GM23338 (cell line): ENCODE data around the gene RNF183. TPM values are rescaled to one million over a fixed set of nuclear protein-coding genes. Genes with fewer than 3 reads are reported as not detected.
"Not testable (repeated sequence)": the region's sequence is repeated elsewhere in the genome, so short reads cannot be mapped to it uniquely, and the experiment has no call there.

Source experiments
- ATAC-seq: fragments of 200-7000 bp; cut with Tn5 transposase; 3 replicates; pipeline ENCODE4 v1.9.1; 2020
- DNase-seq: peaks from one replicate; pipeline ENCODE4 v3.0.0-alpha.2; 2015; ENCODE audit warnings: low spot score
- H2AFZ ChIP-seq: fragments of 200-600 bp; sonication (generic); 2 replicates; pipeline ENCODE4 v1.8.0; 2016; ENCODE audit warnings: antibody characterized with exemption, mild to moderate bottlenecking, moderate library complexity
- H3F3A ChIP-seq: fragments of 200-600 bp; sonication (generic); replicated peaks from 2 replicates; pipeline ENCODE4 v1.8.0; 2017; ENCODE audit warnings: antibody characterized with exemption, mixed run types, low read depth
- H3K27ac ChIP-seq: fragments of 200-600 bp; sonication (generic); 2 replicates; pipeline ENCODE4 v1.6.1; 2016; ENCODE audit warnings: low read depth
- H3K27me3 ChIP-seq: fragments of 200-600 bp; sonication (generic); 2 replicates; pipeline ENCODE4 v1.8.0; 2016; ENCODE audit warnings: mild to moderate bottlenecking, mixed run types, moderate library complexity; ENCODE audit not compliant: insufficient read depth
- H3K36me3 ChIP-seq: fragments of 200-600 bp; sonication (generic); 2 replicates; pipeline ENCODE4 v1.8.0; 2016; ENCODE audit warnings: mild to moderate bottlenecking; ENCODE audit not compliant: insufficient read depth
- H3K4me1 ChIP-seq: fragments of 200-600 bp; sonication (generic); 2 replicates; pipeline ENCODE4 v1.8.0; 2016; ENCODE audit warnings: mild to moderate bottlenecking, moderate library complexity; ENCODE audit not compliant: insufficient read depth
- H3K4me2 ChIP-seq: fragments of 200-600 bp; sonication (generic); 2 replicates; pipeline ENCODE4 v1.7.1; 2017; ENCODE audit warnings: mixed run types
- H3K4me3 ChIP-seq: fragments of 200-600 bp; sonication (generic); 2 replicates; pipeline ENCODE4 v1.6.1; 2016; ENCODE audit warnings: mixed run types
- H3K79me2 ChIP-seq: fragments of 200-600 bp; sonication (generic); replicated peaks from 2 replicates; pipeline ENCODE4 v1.8.0; 2017; ENCODE audit warnings: mild to moderate bottlenecking; ENCODE audit not compliant: insufficient read depth
- H3K9me2 ChIP-seq: fragments of 200-600 bp; sonication (generic); 2 replicates; pipeline ENCODE4 v1.8.0; 2017; ENCODE audit not compliant: insufficient read depth
- H4K20me1 ChIP-seq: fragments of 200-600 bp; sonication (generic); replicated peaks from 2 replicates; pipeline ENCODE4 v1.8.0; 2017; ENCODE audit warnings: mild to moderate bottlenecking; ENCODE audit not compliant: insufficient read depth
- H3K27ac Mint-ChIP-seq: 2 replicates; pipeline ENCODE4 v1.8.0; 2020; ENCODE audit warnings: inconsistent platforms, mild to moderate bottlenecking, moderate library complexity, mixed read lengths
- H3K27me3 Mint-ChIP-seq: 3 replicates; pipeline ENCODE4 v1.8.0; 2022; ENCODE audit warnings: low read depth, mild to moderate bottlenecking, moderate library complexity, mixed read lengths, inconsistent platforms; ENCODE audit not compliant: insufficient read depth, poor library complexity
- H3K36me3 Mint-ChIP-seq: 3 replicates; pipeline ENCODE4 v1.8.0; 2021; ENCODE audit warnings: low read depth, mild to moderate bottlenecking, inconsistent platforms, moderate library complexity, mixed read lengths
- H3K4me1 Mint-ChIP-seq: 3 replicates; pipeline ENCODE4 v1.8.0; 2020; ENCODE audit warnings: mild to moderate bottlenecking, inconsistent platforms, mixed read lengths
- H3K4me3 Mint-ChIP-seq: 3 replicates; pipeline ENCODE4 v1.8.0; 2021; ENCODE audit warnings: moderate library complexity, mild to moderate bottlenecking, inconsistent platforms, mixed read lengths
- H3K9me3 Mint-ChIP-seq: 3 replicates; pipeline ENCODE4 v1.8.0; 2020; ENCODE audit warnings: moderate library complexity, mild to moderate bottlenecking, inconsistent platforms, mixed read lengths
- EZH2 ChIP-seq: fragments of 200-600 bp; sonication (generic); IDR thresholded peaks from one replicate; pipeline ENCODE4 v1.8.0; 2017; ENCODE audit warnings: antibody characterized with exemption, mild to moderate bottlenecking, low read depth; ENCODE audit not compliant: unreplicated experiment
- EZH2phosphoT487 ChIP-seq: fragments of 200-600 bp; sonication (generic); IDR thresholded peaks from one replicate; pipeline ENCODE4 v1.8.1; 2018; ENCODE audit warnings: antibody characterized with exemption; ENCODE audit not compliant: unreplicated experiment
- JUNB ChIP-seq: IDR thresholded peaks from one replicate; pipeline ENCODE4 v1.6.1; 2016; ENCODE audit warnings: antibody characterized with exemption; ENCODE audit not compliant: unreplicated experiment
- NANOG ChIP-seq: IDR thresholded peaks from 2 replicates; pipeline ENCODE4 v1.6.1; 2016; ENCODE audit warnings: antibody characterized with exemption, borderline replicate concordance
- POLR2AphosphoS5 ChIP-seq: IDR thresholded peaks from 2 replicates; pipeline ENCODE4 v1.6.1; 2016; ENCODE audit warnings: antibody characterized with exemption, low read depth
- ZNF114 ChIP-seq: fragments of 250-450 bp; sonication (Bioruptor Pico); IDR thresholded peaks from 2 replicates; pipeline ENCODE4 v1.5.0; 2020; ENCODE audit warnings: mild to moderate bottlenecking, moderate library complexity
- polyA plus RNA-seq: library from polyadenylated mRNA; unstranded; fragments of >200 nt; fragmentation: Nextera tagmentation; extraction: Ambion mirVana; gene quantifications from 2 replicates; pipeline ENCODE4 v1.2.1, GENCODE V29; 2016
- total RNA-seq: library from RNA; depleted of rRNA; stranded (reverse); fragments of >200 nt; shearing (Covaris generic); gene quantifications from 2 replicates; pipeline ENCODE4 v1.2.3, GENCODE V29; 2014
- TF ChIP-seq, protein P1 (sequence below), 2 experiments: fragments of 200-600 bp in 1 of 2; sonication (generic) in 1 of 2; conservative IDR thresholded peaks; 2 replicates each; pipeline versions ENCODE4 v1.5.1 to v1.6.1; 2016 to 2017; ENCODE audit warnings: antibody characterized with exemption in 2 of 2, low read depth in 2 of 2, mild to moderate bottlenecking in 2 of 2, moderate library complexity in 1 of 2
- TF ChIP-seq, protein P2 (sequence below): IDR thresholded peaks from one replicate; pipeline ENCODE4 v1.6.1; 2018; ENCODE audit warnings: antibody characterized with exemption; ENCODE audit not compliant: unreplicated experiment

RNF183 gene
- total and polyA plus RNA-seq, 2 experiments from 2014 or later: 0.42 TPM; not detected in 1

DNA sequence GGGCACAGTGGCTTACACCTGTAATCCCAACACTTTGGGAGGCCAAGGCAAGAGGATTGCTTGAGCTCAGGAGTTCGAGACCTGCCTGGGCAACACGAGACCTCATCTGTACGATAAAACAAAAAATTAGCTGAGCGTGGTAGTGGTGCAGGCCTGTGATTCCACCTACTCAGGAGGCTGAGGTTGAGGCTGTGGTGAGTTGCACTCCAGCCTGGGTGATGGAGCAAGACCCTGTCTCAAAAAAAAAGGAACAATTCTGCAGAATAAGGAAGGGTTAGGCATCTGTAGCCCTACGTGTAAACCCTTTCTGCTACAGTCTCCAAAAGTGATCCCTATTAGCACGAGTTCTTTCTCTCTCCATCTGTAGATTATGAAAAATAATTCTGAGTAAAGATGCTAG is 47.7 kb downstream of the RNF183 start:
- Histone ChIP-seq H3K9me2 (no peaks in the 10 kb centered on the region), H3K36me3 (peaks cover 13% of the 10 kb centered on the region), H3K4me1 (no peaks in the 10 kb centered on the region), H3K79me2 (no peaks in the 10 kb centered on the region; the same call in 1 of the 2 replicates), H3K4me2 (no peak overlapping the region), H2AFZ (no peak overlapping the region), H4K20me1 (peaks cover 8% of the 10 kb centered on the region; the same call in 1 of the 2 replicates), H3F3A (no peaks in the 10 kb centered on the region), H3K27ac (no peak overlapping the region), H3K27me3 (no peaks in the 10 kb centered on the region), H3K4me3 (no peak overlapping the region)
- Mint-ChIP-seq H3K27me3 (no peaks in the 10 kb centered on the region), H3K4me1 (no peaks in the 10 kb centered on the region), H3K4me3 (no peak overlapping the region), H3K27ac (no peak overlapping the region), H3K36me3 (peaks cover 17% of the 10 kb centered on the region), H3K9me3 (peaks cover 2% of the 10 kb centered on the region; the same call in 1 of the 3 replicates)
- ATAC-seq: no peak
- no peak for DNase-seq
- no peak for TF ChIP-seq POLR2AphosphoS5

DNA sequence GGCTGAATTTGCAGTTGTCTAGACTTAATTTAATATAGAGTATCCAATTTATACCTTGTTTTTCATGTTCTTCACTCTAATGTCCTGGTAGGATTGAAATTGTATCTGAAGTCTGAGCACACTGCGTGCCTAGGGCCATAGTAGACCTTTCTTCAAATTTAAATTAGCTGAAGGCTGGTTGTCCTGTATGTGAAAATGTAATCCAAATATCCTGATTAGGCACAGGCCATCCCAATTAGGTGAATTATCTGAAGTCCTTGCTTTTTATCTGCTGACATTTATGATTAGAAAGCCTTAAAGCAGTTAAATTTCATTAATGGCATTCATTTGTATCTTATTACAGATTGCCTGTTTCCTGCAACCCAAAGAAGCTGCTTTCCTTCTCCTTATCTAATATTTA is 48.2 kb downstream of the RNF183 start:
- Mint-ChIP-seq H3K9me3 (peaks cover 2% of the 10 kb centered on the region; the same call in 1 of the 3 replicates), H3K4me3 (no peak overlapping the region), H3K36me3 (peaks cover 14% of the 10 kb centered on the region), H3K4me1 (no peaks in the 10 kb centered on the region), H3K27ac (no peak overlapping the region), H3K27me3 (no peaks in the 10 kb centered on the region)
- ATAC-seq (no peak), DNase-seq (no peak)
- no peaks in the 10 kb centered on the region for H3K4me1 ChIP-seq
- TF ChIP-seq NANOG (no peak), ZNF114 (CRISPR knock-in tag) (no peak), JUNB (no peak), EZH2phosphoT487 (no peak)
- H3K36me3 ChIP-seq: peaks cover 13% of the 10 kb centered on the region
- H3K9me2 ChIP-seq: no peaks in the 10 kb centered on the region
- H2AFZ ChIP-seq: no peak overlapping the region
- H3K27ac ChIP-seq: no peak overlapping the region
- H3F3A ChIP-seq: no peaks in the 10 kb centered on the region
- no peak overlapping the region for H3K4me3 ChIP-seq
- peaks cover 8% of the 10 kb centered on the region; the same call in 1 of the 2 replicates for H4K20me1 ChIP-seq
- H3K27me3 ChIP-seq: no peaks in the 10 kb centered on the region
- no peaks in the 10 kb centered on the region; the same call in 1 of the 2 replicates for H3K79me2 ChIP-seq
- H3K4me2 ChIP-seq: no peak overlapping the region

DNA sequence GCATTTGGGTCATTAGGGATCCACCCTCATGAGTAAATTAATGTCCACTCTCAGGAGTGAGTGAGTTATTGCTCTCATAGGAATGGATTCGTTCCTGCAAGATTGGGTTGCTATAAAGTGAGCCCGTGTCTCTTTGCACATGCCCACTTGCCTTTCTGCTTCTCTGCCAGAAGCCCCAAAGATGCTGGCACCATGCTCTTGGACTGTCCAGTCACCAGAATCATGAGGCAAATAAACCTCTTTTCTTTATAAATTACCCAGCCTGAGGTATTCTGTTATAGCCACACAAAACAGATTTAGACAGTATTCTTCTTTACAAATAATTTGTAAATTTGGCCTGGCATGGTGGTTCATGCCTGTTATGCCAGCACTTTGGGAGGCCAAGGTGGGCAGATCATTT is 52.4 kb downstream of the RNF183 start:
- H4K20me1 ChIP-seq: 0 out of 2 replicates have a peak, but pooled peaks cover 5% of the 10 kb centered on the region
- TF ChIP-seq, protein P1, sequence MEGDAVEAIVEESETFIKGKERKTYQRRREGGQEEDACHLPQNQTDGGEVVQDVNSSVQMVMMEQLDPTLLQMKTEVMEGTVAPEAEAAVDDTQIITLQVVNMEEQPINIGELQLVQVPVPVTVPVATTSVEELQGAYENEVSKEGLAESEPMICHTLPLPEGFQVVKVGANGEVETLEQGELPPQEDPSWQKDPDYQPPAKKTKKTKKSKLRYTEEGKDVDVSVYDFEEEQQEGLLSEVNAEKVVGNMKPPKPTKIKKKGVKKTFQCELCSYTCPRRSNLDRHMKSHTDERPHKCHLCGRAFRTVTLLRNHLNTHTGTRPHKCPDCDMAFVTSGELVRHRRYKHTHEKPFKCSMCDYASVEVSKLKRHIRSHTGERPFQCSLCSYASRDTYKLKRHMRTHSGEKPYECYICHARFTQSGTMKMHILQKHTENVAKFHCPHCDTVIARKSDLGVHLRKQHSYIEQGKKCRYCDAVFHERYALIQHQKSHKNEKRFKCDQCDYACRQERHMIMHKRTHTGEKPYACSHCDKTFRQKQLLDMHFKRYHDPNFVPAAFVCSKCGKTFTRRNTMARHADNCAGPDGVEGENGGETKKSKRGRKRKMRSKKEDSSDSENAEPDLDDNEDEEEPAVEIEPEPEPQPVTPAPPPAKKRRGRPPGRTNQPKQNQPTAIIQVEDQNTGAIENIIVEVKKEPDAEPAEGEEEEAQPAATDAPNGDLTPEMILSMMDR (conservative IDR thresholded peaks at IDR 0.05; ENCODE audit: low read depth in 2 of 2): no peak
- TF ChIP-seq, protein P2, sequence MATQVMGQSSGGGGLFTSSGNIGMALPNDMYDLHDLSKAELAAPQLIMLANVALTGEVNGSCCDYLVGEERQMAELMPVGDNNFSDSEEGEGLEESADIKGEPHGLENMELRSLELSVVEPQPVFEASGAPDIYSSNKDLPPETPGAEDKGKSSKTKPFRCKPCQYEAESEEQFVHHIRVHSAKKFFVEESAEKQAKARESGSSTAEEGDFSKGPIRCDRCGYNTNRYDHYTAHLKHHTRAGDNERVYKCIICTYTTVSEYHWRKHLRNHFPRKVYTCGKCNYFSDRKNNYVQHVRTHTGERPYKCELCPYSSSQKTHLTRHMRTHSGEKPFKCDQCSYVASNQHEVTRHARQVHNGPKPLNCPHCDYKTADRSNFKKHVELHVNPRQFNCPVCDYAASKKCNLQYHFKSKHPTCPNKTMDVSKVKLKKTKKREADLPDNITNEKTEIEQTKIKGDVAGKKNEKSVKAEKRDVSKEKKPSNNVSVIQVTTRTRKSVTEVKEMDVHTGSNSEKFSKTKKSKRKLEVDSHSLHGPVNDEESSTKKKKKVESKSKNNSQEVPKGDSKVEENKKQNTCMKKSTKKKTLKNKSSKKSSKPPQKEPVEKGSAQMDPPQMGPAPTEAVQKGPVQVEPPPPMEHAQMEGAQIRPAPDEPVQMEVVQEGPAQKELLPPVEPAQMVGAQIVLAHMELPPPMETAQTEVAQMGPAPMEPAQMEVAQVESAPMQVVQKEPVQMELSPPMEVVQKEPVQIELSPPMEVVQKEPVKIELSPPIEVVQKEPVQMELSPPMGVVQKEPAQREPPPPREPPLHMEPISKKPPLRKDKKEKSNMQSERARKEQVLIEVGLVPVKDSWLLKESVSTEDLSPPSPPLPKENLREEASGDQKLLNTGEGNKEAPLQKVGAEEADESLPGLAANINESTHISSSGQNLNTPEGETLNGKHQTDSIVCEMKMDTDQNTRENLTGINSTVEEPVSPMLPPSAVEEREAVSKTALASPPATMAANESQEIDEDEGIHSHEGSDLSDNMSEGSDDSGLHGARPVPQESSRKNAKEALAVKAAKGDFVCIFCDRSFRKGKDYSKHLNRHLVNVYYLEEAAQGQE: no peak
- no peak for TF ChIP-seq EZH2

DNA sequence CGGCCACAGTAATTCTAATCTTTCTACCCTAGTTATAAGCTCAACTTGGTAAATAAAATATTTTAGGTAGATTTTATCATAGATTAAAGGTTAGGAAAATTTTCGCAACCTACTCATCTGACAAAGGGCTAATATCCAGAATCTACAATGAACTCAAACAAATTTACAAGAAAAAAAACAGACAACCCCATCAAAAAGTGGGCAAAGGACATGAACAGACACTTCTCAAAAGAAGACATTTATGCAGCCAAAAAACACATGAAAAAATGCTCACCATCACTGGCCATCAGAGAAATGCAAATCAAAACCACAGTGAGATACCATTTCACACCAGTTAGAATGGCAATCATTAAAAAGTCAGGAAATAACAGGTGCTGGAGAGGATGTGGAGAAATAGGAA is 53.5 kb downstream of the RNF183 start:
- H4K20me1 ChIP-seq, H3K4me1 Mint-ChIP-seq, ATAC-seq, H3F3A ChIP-seq, H3K4me3 Mint-ChIP-seq, H3K27me3 ChIP-seq, H3K4me2 ChIP-seq, H3K9me2 ChIP-seq, H3K4me3 ChIP-seq, H2AFZ ChIP-seq, H3K4me1 ChIP-seq, H3K36me3 ChIP-seq, H3K27ac ChIP-seq, H3K9me3 Mint-ChIP-seq, DNase-seq, H3K27ac Mint-ChIP-seq, H3K79me2 ChIP-seq, H3K27me3 Mint-ChIP-seq: not testable (repeated sequence)
- H3K36me3 Mint-ChIP-seq: peaks cover 18% of the 10 kb centered on the region

More for the DNA sequence above, 52.4 kb downstream of the RNF183 start:
- Histone ChIP-seq H3F3A (no peaks in the 10 kb centered on the region), H3K27ac (no peak overlapping the region), H3K79me2 (no peaks in the 10 kb centered on the region; the same call in 1 of the 2 replicates), H3K4me3 (no peak overlapping the region), H3K27me3 (no peaks in the 10 kb centered on the region), H3K9me2 (no peaks in the 10 kb centered on the region), H3K4me1 (no peaks in the 10 kb centered on the region), H3K36me3 (no peaks in the 10 kb centered on the region; the same call in 1 of the 2 replicates), H3K4me2 (no peak overlapping the region), H2AFZ (no peak overlapping the region)
- peaks cover 3% of the 10 kb centered on the region for H3K27me3 Mint-ChIP-seq
- no peak for ATAC-seq
- no peaks in the 10 kb centered on the region for H3K4me1 Mint-ChIP-seq
- H3K27ac Mint-ChIP-seq: no peak overlapping the region
- peaks cover 18% of the 10 kb centered on the region for H3K36me3 Mint-ChIP-seq
- H3K9me3 Mint-ChIP-seq: peaks cover 9% of the 10 kb centered on the region; the same call in 2 of the 3 replicates
- DNase-seq: no peak
- H3K4me3 Mint-ChIP-seq: no peak overlapping the region
